GM19025 (cell line): ENCODE data around the gene PDE6B.
"Not testable (repeated sequence)": the region's sequence is repeated elsewhere in the genome, so short reads cannot be mapped to it uniquely, and the experiment has no call there.

ENCODE experiments used
- ATAC-seq: cut with Tn5 transposase; IDR thresholded peaks from one replicate; pipeline ENCODE4 v1.9.1; 2021; ENCODE audit warnings: mild to moderate bottlenecking, low read depth, moderate library complexity; ENCODE audit not compliant: unreplicated experiment

The PDE6B gene

DNA sequence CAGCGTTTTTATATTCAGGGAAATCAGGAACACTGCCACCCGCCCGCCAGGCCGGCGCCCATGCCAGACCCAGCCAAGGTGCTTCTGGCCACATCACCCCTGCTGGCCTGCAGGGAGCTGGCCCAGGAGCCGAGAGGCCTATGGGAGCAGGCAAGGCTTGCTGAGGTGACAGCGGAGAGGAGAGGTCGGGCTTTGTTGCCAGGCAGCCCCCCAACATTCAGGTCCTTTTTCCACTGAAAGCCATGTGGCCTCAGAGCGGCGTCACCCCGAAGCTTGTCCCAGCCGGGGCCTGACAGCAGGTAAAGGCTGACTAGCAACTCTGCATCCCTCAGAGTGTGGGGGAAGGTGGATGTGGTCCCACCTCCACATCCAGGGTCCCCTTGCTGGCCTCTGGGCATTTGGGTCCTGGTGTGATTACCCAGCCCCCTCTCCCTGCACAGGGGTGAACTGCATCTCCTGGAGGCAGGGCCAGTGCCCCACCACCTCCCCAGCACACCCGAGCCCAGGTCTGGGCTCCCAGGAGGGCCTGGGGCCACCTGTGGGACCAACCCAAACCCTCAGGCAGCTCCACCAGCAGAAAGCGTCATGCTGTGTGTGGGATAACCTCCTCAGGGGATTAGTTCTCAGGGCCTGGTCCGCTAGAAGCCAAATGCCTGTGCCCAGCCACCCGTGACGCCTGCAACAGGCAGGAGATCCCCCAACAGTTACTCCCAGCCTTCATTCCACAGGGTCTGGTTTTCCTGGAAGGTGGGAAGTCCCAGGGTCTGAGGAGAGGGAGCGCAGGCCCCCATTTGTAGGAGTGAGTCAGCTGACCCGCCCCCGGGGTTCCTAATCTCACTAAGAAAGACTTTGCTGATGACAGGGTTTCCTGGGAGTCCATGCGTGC, at the start of gene PDE6B:
TSS of gene PDE6B (plus strand) at position 869 of the 886 bp plus-strand sequence. CDS start 54 bp downstream, outside the sequence.
- ATAC-seq: no peak

- ATAC-seq: no peak
These were observed 49.0 kb upstream of the PDE6B start, which contains the start of gene TMEM271 for GRCh38 chr4:576245-576821. Gene TMEM271, minus strand, starts transcription at chr4:576295. Its CDS starts 233 bp downstream, at chr4:576062.

GRCh38 chr4:576991-577498, 48.3 kb upstream of the PDE6B start:
- ATAC-seq: no peak

- ATAC-seq: no peak
These were observed 47.6 kb upstream of the PDE6B start for GRCh38 chr4:577499-578450.

DNA sequence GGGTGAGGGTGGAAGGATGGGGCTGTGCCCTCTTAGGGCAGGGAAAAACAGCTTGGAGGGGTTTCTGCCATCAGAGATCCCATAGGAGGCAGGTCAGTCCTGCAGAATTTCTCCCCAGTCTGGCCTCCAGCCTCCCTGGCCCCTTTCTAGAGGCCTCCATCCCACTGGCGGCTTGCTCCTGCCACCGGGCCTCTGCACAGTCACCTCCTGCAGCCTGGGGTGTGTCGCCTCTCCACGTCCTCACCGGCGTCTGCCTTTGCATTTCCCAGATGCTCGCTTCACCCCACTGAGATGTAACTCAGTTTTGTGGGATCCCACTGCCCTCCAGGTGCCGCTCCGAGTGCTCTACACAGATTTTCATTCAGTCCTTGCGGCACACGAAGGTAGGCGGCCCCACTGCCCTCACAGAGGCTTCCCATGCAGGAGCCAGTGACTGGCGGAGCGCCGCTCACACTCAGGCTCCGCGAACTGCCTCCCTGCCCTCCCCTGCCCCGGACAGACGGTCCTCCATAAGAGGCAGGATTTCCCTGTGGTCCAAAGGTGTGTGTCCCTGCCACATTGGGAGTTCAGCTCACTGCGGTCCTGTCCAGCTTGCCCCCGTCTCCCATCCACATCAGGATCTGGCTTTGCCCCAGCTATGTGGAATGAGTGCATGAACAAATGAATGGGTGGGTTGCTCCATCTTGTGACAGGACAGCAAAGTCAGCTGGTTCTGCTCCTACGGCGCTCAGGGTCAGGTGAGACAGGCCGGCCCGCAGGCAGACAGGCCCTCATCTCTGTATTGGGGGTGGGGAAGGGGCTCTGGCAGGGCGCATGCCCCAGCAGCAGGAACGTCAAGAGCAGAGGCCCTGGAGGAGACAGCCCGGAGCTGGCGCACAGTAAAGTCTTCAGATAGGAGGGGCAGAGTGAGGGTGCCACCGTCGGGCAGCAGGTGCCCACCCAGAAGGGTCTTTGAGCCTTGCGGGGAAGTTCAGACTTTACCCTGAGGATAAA, 46.6 kb upstream of the PDE6B start:
- no peak for ATAC-seq

- ATAC-seq: no peak
These were observed 45.7 kb upstream of the PDE6B start for GRCh38 chr4:579543-580175.

GRCh38 chr4:581181-581580, 44.2 kb upstream of the PDE6B start:
- no peak for ATAC-seq

- no peak for ATAC-seq
These were observed 43.5 kb upstream of the PDE6B start for GRCh38 chr4:581753-582361.

DNA sequence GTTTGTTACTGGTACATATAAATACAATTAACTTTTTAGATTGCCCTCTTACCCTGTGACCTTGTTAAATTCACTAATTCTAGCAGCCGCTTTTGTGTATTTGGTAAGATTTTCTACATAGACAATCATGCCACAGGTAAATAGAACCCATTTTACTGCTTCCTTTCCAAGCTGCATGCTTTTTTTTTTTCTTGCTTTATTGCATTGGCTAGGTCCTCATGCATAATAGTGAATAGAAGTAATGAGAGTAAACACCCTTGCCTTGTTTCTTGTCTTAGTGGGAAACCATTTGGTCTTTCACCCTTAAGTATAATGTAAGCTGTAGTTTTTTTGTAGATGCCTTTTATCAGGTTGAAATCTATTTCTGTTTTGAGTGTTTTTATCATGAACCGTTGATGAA, 41.6 kb upstream of the PDE6B start:
- ATAC-seq: no peak

DNA sequence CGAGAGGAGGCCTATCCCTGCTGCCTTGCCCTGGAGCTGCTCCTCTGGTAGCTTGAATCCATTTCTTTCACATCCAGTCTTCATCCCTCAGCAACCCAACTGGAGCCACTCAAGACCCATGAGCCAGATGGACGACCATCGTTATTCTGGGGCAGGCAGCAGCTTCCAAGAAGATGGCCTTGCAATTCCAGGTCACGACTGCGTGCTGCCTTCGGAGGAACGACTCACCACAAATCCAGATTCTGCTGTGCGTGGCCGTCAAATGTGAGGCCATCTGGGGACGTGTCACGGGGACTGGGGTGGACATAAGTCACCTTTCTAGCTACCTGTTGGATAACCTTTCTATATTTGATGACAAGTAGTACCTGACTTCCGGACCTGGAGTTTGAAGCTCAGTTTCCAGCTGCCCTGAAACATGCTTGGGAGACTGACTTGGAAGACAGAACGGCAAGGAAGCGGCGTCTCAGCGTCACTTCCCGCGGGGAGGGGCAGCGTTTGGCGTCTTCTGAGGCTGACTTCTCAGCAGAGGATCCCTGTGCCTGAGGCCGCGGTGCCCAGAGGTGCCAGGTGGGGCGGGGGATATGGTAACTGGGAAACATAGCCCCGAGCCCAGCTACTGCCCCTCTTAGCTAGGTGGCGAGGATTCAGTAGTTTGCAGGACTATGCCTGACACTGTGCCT, 37.6 kb upstream of the PDE6B start:
- no peak for ATAC-seq

DNA sequence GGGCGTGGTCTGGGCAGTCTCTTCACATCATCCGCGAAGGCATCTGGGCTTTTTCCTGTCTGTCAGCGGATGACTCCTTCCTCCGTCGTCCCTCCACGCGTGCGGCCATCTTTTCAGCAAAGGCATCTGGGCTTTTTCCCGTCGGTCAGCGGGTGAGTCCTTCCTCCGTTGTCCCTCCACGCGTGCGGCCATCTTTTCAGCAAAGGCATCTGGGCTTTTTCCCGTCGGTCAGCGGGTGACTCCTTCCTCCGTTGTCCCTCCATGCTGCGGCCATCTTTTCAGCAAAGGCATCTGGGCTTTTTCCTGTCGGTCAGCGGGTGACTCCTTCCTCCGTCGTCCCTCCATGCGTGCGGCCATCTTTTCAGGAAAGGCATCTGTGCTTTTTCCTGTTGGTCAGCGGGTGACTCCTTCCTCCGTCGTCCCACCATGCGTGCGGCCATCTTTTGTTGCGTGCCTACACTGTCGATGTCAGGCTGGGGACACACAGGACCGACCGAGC, 37.0 kb upstream of the PDE6B start:
- ATAC-seq: no peak

GRCh38 chr4:589219-589963, 36.0 kb upstream of the PDE6B start:
- ATAC-seq: no peak

GRCh38 chr4:590313-590841, 35.0 kb upstream of the PDE6B start:
- no peak for ATAC-seq

DNA sequence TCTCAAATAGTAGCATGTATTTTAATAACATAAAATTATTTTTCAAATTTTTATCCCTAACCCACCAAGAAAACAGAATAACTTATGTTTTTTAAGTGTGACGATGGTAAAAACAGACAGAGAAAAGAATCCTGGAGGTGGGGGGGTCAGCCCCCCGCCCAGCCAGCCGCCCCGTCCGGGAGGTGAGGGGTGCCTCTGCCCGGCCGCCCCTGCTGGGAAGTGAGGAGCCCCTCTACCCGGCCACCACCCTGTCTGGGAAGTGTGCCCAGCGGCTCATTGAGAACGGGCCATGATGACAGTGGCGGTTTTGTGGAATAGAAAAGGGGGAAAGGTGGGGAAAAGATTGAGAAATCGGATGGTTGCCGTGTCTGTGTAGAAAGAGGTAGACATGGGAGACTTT, 33.2 kb upstream of the PDE6B start:
- not testable (repeated sequence) for ATAC-seq

DNA sequence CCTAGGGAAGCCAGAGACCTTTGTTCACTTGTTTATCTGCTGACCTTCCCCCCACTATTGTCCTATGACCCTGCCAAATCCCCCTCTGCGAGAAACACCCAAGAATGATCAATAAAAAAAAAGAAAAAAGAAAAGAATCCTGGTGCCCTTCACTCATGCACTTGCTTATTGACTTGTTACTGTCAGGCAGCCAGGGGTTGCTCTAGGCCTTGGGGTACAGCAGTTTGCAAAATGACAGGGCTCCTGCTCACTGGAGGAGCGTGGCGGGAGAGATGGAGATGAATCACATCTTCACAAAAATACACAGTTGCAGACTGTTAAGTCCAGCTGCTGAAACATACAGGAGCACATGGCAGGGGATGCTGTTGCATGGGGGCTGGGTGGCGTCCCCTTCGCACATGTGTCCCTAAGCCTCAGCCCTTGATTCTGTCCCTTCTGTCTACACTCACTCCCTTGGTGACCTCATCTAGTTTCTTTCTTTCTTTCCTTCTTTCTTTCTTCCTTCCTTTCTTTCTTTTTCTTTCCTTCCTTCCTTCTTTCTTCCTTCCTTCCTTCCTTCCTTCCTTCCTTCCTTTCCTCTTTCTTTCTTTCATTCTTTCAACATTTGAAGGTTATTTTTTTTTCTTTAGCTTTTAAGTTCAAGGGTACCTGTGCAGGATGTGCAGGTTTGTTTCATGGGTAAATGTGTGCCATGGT, 32.4 kb upstream of the PDE6B start:
- no peak for ATAC-seq

DNA sequence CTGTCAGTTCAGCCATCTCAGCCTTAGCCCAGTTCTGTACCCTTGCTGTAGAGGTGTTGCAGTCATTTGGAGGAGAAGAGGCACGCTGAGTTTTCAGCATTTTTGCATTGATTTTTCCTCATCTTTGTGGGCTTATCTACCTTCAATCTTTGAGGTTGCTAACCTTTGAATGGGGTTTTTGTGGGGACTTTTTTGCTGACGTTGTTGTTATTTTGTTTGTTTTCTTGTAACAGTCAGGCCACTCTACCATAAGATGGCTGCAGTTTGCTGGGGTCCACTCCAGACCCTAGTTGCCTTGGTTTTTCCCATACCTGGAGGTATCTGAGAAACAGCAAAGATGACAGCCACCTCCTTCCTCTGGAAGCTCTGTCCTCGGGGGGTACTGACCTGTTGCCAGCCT, 26.4 kb upstream of the PDE6B start:
- no peak for ATAC-seq
